Measurements from ENCODE around the gene TMEM44.

GRCh38 chr3:194577986-194578905, 55.0 kb downstream of the TMEM44 start:
- TF ChIP-seq CTCF (IDR thresholded peaks at IDR 0.05) = no peak
- TF ChIP-seq POLR2A (IDR thresholded peaks at IDR 0.05) = no peak
